ENCODE measurements around the gene THADA. TPM values are rescaled to one million over a fixed set of nuclear protein-coding genes. Genes with fewer than 3 reads are reported as not detected.
"Not testable (repeated sequence)": the region's sequence is repeated elsewhere in the genome, so short reads cannot be mapped to it uniquely, and the experiment has no call there.

THADA gene
- total RNA-seq, 4 donors from 2014 or later, result 35.7 to 49.2 (median 47.4) TPM

DNA sequence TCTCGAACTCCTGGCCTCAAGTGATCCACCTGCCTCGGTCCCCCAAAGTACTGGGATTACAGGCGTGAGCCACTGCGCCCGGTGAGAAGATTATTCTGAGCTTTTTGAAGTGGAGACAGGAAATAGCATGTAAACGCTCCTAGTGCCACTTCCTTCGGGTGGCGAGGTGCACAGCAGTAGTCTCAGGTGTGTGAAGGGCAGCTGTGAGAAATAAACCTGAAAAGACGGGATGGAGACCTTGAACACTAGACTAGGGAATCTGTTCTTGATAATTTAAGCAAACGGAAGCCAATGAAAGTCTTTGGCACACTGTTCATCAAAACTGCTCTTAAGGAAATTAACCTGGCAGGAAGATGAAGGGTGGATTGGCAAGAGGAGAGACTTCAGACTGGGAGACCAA, 40.8 kb upstream of the THADA start:
- WGBS, 2 donors, result 32 to 47% methylated on average over 8 to 10 of the region's 10 CpGs
- Histone ChIP-seq H3K4me1 (peaks cover 0 to 25% (median 9%) of the 10 kb centered on the region in 4 donors), H3K4me3 (peak overlapping the region; percentile 73 to 99 (median 92)), H3K27ac (peak overlapping the region in 1 of 4 donors; percentile 94), H3K9me3 (peaks cover 0 to 4% (median 0%) of the 10 kb centered on the region in 4 donors), H3K36me3 (no peaks in the 10 kb centered on the region), H3K27me3 (peaks cover 0 to 9% of the 10 kb centered on the region in 2 donors)
- TF ChIP-seq, protein P1, sequence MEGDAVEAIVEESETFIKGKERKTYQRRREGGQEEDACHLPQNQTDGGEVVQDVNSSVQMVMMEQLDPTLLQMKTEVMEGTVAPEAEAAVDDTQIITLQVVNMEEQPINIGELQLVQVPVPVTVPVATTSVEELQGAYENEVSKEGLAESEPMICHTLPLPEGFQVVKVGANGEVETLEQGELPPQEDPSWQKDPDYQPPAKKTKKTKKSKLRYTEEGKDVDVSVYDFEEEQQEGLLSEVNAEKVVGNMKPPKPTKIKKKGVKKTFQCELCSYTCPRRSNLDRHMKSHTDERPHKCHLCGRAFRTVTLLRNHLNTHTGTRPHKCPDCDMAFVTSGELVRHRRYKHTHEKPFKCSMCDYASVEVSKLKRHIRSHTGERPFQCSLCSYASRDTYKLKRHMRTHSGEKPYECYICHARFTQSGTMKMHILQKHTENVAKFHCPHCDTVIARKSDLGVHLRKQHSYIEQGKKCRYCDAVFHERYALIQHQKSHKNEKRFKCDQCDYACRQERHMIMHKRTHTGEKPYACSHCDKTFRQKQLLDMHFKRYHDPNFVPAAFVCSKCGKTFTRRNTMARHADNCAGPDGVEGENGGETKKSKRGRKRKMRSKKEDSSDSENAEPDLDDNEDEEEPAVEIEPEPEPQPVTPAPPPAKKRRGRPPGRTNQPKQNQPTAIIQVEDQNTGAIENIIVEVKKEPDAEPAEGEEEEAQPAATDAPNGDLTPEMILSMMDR (IDR thresholded peaks at IDR 0.05), result no peak
- no peak for TF ChIP-seq EP300 (IDR thresholded peaks at IDR 0.05)
- no peak for TF ChIP-seq POLR2A (IDR thresholded peaks at IDR 0.05)
- DNase-seq (ENCODE audit: low spot score in 2 of 2), result no peak

DNA sequence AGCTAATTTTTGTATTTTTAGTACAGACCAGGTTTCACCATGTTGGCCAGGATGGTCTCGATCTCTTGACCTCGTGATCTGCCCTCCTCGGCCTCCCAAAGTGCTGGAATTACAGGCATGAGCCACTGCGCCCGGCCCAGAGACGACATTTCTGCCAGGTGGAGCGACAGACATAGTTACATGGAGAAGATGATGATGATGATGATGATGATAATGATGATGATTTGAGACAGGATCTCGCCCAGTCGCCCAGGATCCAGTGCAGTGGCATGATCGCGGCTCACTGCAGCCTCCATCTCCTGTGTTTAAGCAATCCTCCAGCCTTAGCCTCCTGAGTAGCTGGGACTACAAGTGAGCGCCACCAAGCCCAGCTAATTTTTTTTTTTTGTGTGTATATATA, 40.3 kb upstream of the THADA start:
- 88 to 96% methylated on average over 12 of the region's 12 CpGs for WGBS, 2 donors
- H3K9me3 ChIP-seq; H3K4me3 ChIP-seq; H3K36me3 ChIP-seq; DNase-seq (ENCODE audit: low spot score in 2 of 2); H3K27ac ChIP-seq; H3K27me3 ChIP-seq: not testable (repeated sequence)
- peaks cover 0 to 25% (median 9%) of the 10 kb centered on the region in 4 donors for H3K4me1 ChIP-seq

DNA sequence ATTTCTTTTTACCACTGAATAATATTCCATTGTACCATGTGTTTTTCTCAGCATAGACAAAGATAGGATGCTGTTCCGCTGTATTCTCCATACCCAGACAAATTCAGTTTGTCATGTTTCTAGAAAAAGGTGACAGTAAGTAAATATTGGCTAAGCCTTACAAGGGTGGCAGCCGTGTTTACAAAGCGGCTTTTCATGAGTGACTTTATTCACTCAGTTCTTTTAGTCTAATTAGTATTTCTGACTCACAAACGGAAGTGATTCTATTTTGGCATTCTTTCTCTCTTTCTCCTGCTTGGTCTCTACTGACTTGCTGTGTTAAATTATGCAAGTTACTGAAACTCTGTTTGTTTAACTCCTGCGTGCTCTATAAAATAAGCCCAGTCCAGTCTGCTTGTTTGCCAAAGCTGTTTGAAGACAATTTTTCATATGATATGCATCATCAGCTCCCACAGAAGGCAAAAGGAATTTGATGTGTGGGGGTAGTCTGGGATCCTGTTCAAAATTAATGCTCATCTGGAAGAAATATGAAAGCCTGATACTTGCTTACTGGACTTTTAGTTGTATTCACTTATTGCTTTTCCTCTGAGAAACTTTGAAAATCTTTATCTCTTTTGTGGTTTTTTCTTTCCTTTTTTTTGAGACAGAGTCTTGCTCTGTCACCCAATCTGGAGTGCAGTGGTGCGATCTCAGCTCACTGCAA, 38.9 kb upstream of the THADA start:
- no peak for DNase-seq (ENCODE audit: low spot score in 2 of 2)
- peaks cover 0 to 4% (median 0%) of the 10 kb centered on the region in 4 donors for H3K9me3 ChIP-seq
- WGBS, 2 donors, result 16 to 24% methylated on average over 6 of the region's 6 CpGs
- no peaks in the 10 kb centered on the region for H3K36me3 ChIP-seq
- H3K27me3 ChIP-seq, result peaks cover 0 to 9% of the 10 kb centered on the region in 2 donors
- peak overlapping the region in 1 of 4 donors; percentile 0 for H3K4me3 ChIP-seq
- H3K27ac ChIP-seq, result peak overlapping the region in 2 of 4 donors; percentile 60 to 63
- H3K4me1 ChIP-seq, result peaks cover 0 to 25% (median 9%) of the 10 kb centered on the region in 4 donors
- TF ChIP-seq POLR2A (IDR thresholded peaks at IDR 0.05) (no peak), EP300 (IDR thresholded peaks at IDR 0.05) (peak in 1 of 2 donors; percentile 5)

DNA sequence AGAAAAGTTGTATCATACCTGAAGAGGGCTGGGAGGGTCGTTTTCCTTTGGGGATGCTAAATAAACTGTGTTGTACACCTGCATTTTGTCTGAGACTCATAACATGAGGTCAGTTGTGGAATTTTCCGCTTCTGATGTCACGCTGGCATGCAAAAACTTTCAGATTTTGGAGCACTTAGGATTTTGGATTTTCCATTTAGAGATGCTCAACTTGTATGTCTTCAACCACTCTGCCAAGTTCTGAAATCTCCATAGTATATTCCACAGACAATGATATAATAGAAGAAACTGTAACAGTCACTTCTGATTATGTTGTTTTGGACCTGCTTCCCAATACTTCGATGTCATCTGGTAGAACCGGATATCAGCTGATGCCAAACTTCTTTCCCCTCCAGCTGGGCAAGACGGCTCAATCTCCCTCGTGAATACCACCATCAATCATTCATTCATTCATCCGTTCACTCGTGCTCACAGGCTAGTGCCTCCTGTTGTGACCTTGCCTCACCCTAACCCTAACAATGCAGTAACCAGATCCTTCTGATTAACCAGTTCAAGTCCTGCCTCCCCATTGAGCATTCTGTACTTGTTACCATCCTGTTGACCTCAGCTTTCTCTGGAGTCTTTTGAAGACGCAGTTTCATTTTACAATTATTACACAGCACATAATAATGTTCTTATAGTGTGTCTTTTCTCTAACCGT, 35.9 kb upstream of the THADA start:
- Histone ChIP-seq H3K27me3 (peaks cover 0 to 9% of the 10 kb centered on the region in 2 donors), H3K4me3 (no peak overlapping the region), H3K27ac (no peak overlapping the region), H3K4me1 (peaks cover 0 to 22% (median 6%) of the 10 kb centered on the region in 4 donors), H3K9me3 (peaks cover 0 to 3% (median 0%) of the 10 kb centered on the region in 4 donors), H3K36me3 (no peaks in the 10 kb centered on the region)
- WGBS, 2 donors, result 49 to 58% methylated on average over 11 of the region's 11 CpGs
- TF ChIP-seq POLR2A (IDR thresholded peaks at IDR 0.05), result no peak
- TF ChIP-seq, protein P1 (IDR thresholded peaks at IDR 0.05), result no peak
- TF ChIP-seq EP300 (IDR thresholded peaks at IDR 0.05), result no peak
- DNase-seq (ENCODE audit: low spot score in 2 of 2), result no peak

DNA sequence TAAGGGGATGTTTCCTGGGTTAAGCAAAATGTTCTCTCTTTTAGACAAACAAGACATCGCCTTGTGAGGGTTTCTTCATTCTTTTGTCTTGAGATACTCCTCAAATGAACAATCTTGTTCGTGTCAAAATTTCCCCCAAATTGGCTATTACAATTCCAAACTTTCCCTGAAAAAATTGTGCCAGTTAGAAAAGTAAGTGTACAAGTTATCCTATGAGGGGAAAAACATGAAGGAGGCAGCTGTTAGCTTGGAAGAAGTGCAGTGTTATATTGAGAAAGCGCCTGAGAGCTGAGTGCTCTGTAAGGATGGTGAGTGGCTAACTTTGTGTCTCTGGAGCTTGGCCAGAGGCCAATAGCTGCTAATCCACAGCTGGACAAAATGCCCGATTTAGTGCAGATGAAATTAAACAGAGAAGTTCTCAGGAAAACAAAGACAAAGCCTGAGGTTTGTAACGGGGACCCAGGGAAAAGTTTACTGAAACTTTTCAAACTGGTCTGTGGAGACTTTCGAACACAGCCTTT, 27.2 kb upstream of the THADA start:
- Histone ChIP-seq H3K27me3 (no peaks in the 10 kb centered on the region), H3K4me1 (peaks cover 0 to 10% (median 0%) of the 10 kb centered on the region in 4 donors), H3K4me3 (no peak overlapping the region), H3K36me3 (no peaks in the 10 kb centered on the region), H3K9me3 (peaks cover 0 to 3% (median 0%) of the 10 kb centered on the region in 4 donors), H3K27ac (peak overlapping the region in 1 of 4 donors; percentile 34)
- DNase-seq (ENCODE audit: low spot score in 2 of 2), result no peak
- no peak for TF ChIP-seq EP300 (IDR thresholded peaks at IDR 0.05)
- TF ChIP-seq, protein P1 (IDR thresholded peaks at IDR 0.05), result no peak
- no peak for TF ChIP-seq POLR2A (IDR thresholded peaks at IDR 0.05)
- 22 to 24% methylated on average over 5 to 6 of the region's 6 CpGs for WGBS, 2 donors

DNA sequence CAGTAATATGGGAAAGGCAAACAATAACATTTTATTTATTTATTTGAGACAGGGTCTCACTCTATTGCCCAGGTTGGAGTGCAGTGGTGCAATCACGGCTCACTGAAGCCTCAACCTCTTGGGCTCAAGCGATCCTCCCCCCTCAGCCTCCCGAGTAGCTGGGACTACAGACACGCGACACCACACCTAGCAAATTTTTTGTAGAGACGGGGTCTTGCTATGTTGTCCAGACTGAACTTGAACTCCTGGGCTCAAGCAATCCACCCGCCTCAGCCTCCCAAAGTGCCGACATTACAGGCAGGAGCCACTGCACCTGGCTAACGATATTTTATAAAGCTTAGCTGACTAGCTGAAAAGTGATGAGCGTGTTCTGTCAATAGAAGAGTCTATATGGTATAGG, 23.7 kb upstream of the THADA start:
- peaks cover 0 to 10% (median 0%) of the 10 kb centered on the region in 4 donors for H3K4me1 ChIP-seq
- H3K9me3 ChIP-seq, result no peaks in the 10 kb centered on the region
- H3K27me3 ChIP-seq, result no peaks in the 10 kb centered on the region
- no peak for TF ChIP-seq EP300 (IDR thresholded peaks at IDR 0.05)
- TF ChIP-seq, protein P1 (IDR thresholded peaks at IDR 0.05), result no peak
- no peak for TF ChIP-seq POLR2A (IDR thresholded peaks at IDR 0.05)
- WGBS, 2 donors, result 95 to 97% methylated on average over 10 of the region's 10 CpGs
- no peak overlapping the region for H3K4me3 ChIP-seq
- H3K36me3 ChIP-seq, result no peaks in the 10 kb centered on the region
- DNase-seq (ENCODE audit: low spot score in 2 of 2), result no peak
- H3K27ac ChIP-seq, result no peak overlapping the region
